Body of pancreas (tissue), 4 donors: Measurements from ENCODE around the gene SELENOW. TPM values are rescaled to one million over a fixed set of nuclear protein-coding genes. Genes with fewer than 3 reads are reported as not detected.

Source experiments
- ATAC-seq: fragments of 150-250 bp; one replicate; pipeline ENCODE4 v1.9.1; 2016
- DNase-seq, 4 donors: peaks; one replicate each; pipeline ENCODE4 v3.0.0-alpha.2; 2019
- H3K27ac ChIP-seq, 4 donors: fragments of 200-600 bp; sonication (generic); 1 replicate in 3 of 4; 2 replicates in 1 of 4; pipeline versions ENCODE4 v1.5.1 to v1.6.1; 2016 to 2019; ENCODE audit warnings: mild to moderate bottlenecking in 1 of 4, mixed read lengths in 1 of 4, moderate library complexity in 1 of 4
- H3K27me3 ChIP-seq, 2 donors: fragments of 200-600 bp; sonication (generic); one replicate each; pipeline ENCODE4 v1.6.0; 2016; ENCODE audit warnings: mild to moderate bottlenecking in 1 of 2
- H3K36me3 ChIP-seq, 2 donors: fragments of 200-600 bp; sonication (generic); replicated peaks in 1 of 2; 2 replicates each; pipeline ENCODE4 v1.5.1; 2016; ENCODE audit warnings: low read depth in 2 of 2; ENCODE audit not compliant: insufficient read depth in 1 of 2
- H3K4me1 ChIP-seq: fragments of 200-600 bp; sonication (generic); one replicate; pipeline ENCODE4 v1.6.0; 2016
- H3K4me3 ChIP-seq, 2 donors: fragments of 200-600 bp; sonication (generic); 1 replicate in 1 of 2; 2 replicates in 1 of 2; pipeline ENCODE4 v1.5.1; 2016 to 2019
- H3K9me3 ChIP-seq, 3 donors: fragments of 200-600 bp; sonication (generic); 1 replicate in 2 of 3; 2 replicates in 1 of 3; pipeline ENCODE4 v1.5.1; 2016
- POLR2A ChIP-seq, 3 donors: fragments of 450-650 bp; IDR thresholded peaks; one replicate each; pipeline ENCODE4 v1.6.1; 2016; ENCODE audit warnings: antibody characterized with exemption in 3 of 3, mild to moderate bottlenecking in 2 of 3
- WGBS, 2 donors: methylation state at CpG; one replicate each; pipeline ENCODE4 v1.1.5; 2017; 5-methylcytosine and 5-hydroxymethylcytosine counted together
- intact Hi-C: fragments of 100-400 bp; cut with DNase I; formaldehyde crosslinking; loops from one replicate; pipeline ENCODE4 v1.15.1; 2023
- total RNA-seq, 2 donors: library from RNA; depleted of rRNA; stranded (reverse); fragments of >200 nt; gene quantifications; one replicate each; pipeline ENCODE4 v1.1.0, GENCODE V29; 2016
- TF ChIP-seq, protein P1 (sequence below), 7 experiments: fragments of 450-650 bp in 4 of 7; fragments of 200-600 bp in 3 of 7; sonication (generic) in 3 of 7; IDR thresholded peaks; one replicate each; pipeline ENCODE4 v1.5.1; 2016 to 2019; ENCODE audit warnings: antibody characterized with exemption in 7 of 7

The SELENOW gene
- total RNA-seq, 2 donors from 2014 or later: 189 to 296 TPM

DNA sequence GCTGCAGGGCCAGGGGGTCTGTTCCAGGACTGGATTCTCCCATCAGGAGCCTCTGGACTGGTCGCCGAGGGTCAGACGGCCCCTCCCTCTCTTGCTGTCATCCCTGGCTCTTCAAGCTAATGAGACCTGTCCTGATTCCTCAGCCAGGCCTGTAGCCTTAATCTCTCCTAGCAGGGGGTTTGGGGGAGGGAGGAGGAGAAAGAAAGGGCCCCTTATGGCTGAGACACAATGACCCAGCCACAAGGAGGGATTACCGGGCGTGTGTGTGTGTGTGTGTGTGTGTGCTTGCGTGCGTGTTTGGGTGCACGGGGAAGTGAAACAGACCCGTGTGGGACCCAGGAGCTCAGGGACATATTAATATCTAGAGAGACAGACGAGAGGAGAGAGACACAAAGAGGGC lies 41.4 kb downstream of the SELENOW start:
- WGBS, 2 donors: 9 to 11% methylated on average over 10 of the region's 10 CpGs
- DNase-seq (no peak), ATAC-seq (no peak)
- Histone ChIP-seq H3K9me3 (no peaks in the 10 kb centered on the region), H3K27me3 (peaks cover 0 to 4% of the 10 kb centered on the region in 2 donors), H3K27ac (no peak overlapping the region), H3K36me3 (no peaks in the 10 kb centered on the region), H3K4me3 (no peak overlapping the region), H3K4me1 (no peaks in the 10 kb centered on the region)
- intact Hi-C loops: no loop called here
- TF ChIP-seq, protein P1, sequence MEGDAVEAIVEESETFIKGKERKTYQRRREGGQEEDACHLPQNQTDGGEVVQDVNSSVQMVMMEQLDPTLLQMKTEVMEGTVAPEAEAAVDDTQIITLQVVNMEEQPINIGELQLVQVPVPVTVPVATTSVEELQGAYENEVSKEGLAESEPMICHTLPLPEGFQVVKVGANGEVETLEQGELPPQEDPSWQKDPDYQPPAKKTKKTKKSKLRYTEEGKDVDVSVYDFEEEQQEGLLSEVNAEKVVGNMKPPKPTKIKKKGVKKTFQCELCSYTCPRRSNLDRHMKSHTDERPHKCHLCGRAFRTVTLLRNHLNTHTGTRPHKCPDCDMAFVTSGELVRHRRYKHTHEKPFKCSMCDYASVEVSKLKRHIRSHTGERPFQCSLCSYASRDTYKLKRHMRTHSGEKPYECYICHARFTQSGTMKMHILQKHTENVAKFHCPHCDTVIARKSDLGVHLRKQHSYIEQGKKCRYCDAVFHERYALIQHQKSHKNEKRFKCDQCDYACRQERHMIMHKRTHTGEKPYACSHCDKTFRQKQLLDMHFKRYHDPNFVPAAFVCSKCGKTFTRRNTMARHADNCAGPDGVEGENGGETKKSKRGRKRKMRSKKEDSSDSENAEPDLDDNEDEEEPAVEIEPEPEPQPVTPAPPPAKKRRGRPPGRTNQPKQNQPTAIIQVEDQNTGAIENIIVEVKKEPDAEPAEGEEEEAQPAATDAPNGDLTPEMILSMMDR (IDR thresholded peaks at IDR 0.05): no peak
- no peak for TF ChIP-seq POLR2A (IDR thresholded peaks at IDR 0.05)

DNA sequence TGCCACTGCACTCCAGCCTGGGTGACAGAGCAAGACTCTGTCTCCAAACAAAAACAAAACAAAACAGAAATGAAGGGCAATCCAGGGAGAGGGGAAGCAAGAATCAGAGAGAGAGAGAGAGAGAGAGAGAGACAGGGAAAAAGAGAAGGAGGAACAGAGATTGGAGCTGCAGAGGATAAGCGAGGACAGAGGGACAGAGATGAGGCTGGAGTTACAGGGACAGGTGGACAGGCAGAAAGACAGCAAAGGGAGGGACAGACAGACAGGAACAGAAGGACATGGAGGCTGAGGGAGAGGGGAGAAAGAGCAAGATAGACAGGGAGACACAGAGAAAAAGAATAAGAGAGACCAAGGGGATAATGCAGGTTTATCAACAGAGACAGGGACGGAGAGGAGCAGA lies 41.9 kb downstream of the SELENOW start:
- TF ChIP-seq, protein P1 (IDR thresholded peaks at IDR 0.05): no peak
- TF ChIP-seq POLR2A (IDR thresholded peaks at IDR 0.05): no peak
- intact Hi-C loops: no loop called here

DNA sequence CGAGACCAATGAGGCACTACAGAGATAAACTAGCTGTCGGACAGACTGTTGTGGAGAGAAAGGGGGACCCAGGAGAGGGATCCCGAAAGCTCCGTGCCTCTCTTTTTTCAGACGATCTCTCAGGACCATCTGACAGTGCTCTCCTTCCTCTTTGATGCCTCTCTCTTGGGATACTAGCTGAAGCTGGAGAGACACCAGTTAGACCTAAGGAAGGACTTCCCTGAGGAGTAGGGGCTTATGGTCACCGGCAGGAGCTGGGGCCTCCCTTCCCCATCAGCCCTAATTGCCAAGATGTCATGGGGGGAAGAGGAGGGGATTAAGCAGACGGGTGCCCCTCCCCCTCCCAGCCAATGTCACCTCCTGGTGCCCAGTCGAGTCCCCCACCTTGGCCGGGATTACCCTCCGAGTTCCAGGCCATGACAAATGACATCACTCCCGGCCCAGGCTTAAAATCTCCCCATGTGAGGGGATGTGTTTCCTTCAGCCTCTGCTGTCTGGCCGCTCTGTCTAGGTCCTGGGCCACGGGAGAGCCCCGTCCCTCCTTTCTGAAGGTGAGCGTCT lies 43.0 kb downstream of the SELENOW start, which contains the start of gene CRX:
CRX (plus strand) TSS at position 478 of the 561 bp plus-strand sequence. CDS start 12,507 bp downstream, outside the sequence.
- H3K4me3 ChIP-seq: no peak within 1 kb of the TSS
- H3K4me1 ChIP-seq: no peaks in the 10 kb centered on the region
- WGBS, 2 donors: 26 to 27% methylated on average over 14 to 15 of the region's 15 CpGs
- TF ChIP-seq, protein P1 (IDR thresholded peaks at IDR 0.05): no peak
- TF ChIP-seq POLR2A (IDR thresholded peaks at IDR 0.05): no peak
- H3K36me3 ChIP-seq: no peaks in the 10 kb centered on the region
- intact Hi-C loops: no loop called here
- ATAC-seq: no peak
- DNase-seq: no peak
- peaks cover 0 to 4% of the 10 kb centered on the region in 2 donors for H3K27me3 ChIP-seq
- H3K27ac ChIP-seq: no peak within 1 kb of the TSS
- H3K9me3 ChIP-seq: no peaks in the 10 kb centered on the region

More for the DNA sequence above, 41.9 kb downstream of the SELENOW start:
- no peak overlapping the region for H3K4me3 ChIP-seq
- ATAC-seq: no peak
- H3K4me1 ChIP-seq: no peaks in the 10 kb centered on the region
- H3K9me3 ChIP-seq: no peaks in the 10 kb centered on the region
- H3K36me3 ChIP-seq: no peaks in the 10 kb centered on the region
- no peak for DNase-seq
- WGBS, 2 donors: 51 to 72% methylated on average over 2 of the region's 2 CpGs
- no peak overlapping the region for H3K27ac ChIP-seq
- peaks cover 0 to 4% of the 10 kb centered on the region in 2 donors for H3K27me3 ChIP-seq

DNA sequence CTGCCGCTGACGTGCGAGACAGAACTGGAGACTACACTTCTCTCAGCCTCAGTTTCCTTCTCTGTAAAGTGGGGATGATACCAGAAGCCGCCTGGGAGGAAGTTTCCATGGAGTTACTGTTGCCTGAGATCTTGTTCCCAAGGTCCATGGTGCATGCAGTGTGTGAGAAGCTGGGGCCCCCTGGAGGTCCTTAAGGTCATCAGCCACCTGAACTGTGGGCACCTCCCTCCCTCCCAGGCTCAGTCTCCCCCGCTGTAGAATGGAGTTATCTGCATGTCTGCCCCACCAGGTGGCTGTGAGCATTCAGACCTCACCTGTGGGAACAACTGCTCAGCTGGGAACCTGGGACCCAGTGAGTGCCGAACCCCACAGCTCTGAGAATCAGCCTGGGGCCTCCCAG lies 45.9 kb downstream of the SELENOW start:
- Histone ChIP-seq H3K4me3 (no peak overlapping the region), H3K36me3 (no peaks in the 10 kb centered on the region), H3K27me3 (peaks cover 0 to 4% of the 10 kb centered on the region in 2 donors), H3K27ac (no peak overlapping the region), H3K4me1 (no peaks in the 10 kb centered on the region), H3K9me3 (peaks cover 0 to 5% (median 0%) of the 10 kb centered on the region in 3 donors)
- TF ChIP-seq, protein P1 (IDR thresholded peaks at IDR 0.05): no peak
- WGBS, 2 donors: 56 to 71% methylated on average over 1 to 6 of the region's 6 CpGs
- DNase-seq (no peak), ATAC-seq (no peak)
- intact Hi-C loops: no loop called here

DNA sequence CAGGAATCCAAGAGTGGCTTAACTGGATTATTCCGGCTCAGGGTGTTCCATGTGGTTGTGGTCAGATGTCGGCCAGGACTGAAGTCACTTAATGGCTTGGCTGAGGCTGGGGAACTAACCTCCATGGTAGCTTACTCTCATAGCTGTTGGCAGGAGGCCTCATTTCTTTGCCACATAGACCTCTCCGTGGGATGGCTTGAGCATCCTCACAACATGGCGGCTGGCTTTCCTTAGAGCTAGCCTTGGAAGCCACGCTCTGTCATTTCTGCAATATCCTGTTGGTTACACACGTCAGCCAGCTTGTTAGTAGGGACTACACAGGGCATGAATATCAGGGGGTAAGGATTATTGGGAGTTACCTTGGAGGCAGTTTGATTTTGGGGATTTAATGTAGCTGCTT lies 48.3 kb downstream of the SELENOW start:
- no peak for ATAC-seq
- H3K9me3 ChIP-seq: peaks cover 0 to 5% (median 0%) of the 10 kb centered on the region in 3 donors
- H3K27ac ChIP-seq: no peak overlapping the region
- peaks cover 0 to 4% of the 10 kb centered on the region in 2 donors for H3K27me3 ChIP-seq
- WGBS, 2 donors: 79% methylated on average over 5 to 6 of the region's 6 CpGs
- intact Hi-C loops: no loop called here
- H3K36me3 ChIP-seq: no peaks in the 10 kb centered on the region
- DNase-seq: no peak
- no peak overlapping the region for H3K4me3 ChIP-seq
- no peaks in the 10 kb centered on the region for H3K4me1 ChIP-seq
- TF ChIP-seq, protein P1 (IDR thresholded peaks at IDR 0.05): no peak
- no peak for TF ChIP-seq POLR2A (IDR thresholded peaks at IDR 0.05)
